SK-N-SH (cell line): ENCODE data around the gene TTC9B. TPM values are rescaled to one million over a fixed set of nuclear protein-coding genes. Genes with fewer than 3 reads are reported as not detected.

ENCODE experiments used
- CTCF ChIA-PET: fragments of 300-600, 350-600 bp; formaldehyde crosslinking; extraction: SDS; loops from one replicate; lab custom pipeline; 2021; lab: Yijun Ruan, JAX
- POLR2A ChIA-PET: fragments of 350-600 bp; sonication (Branson Sonifier 250); formaldehyde crosslinking; extraction: SDS; loops from one replicate; lab custom pipeline; 2020; ENCODE audit warnings: antibody characterized with exemption, inconsistent platforms; lab: Yijun Ruan, JAX
- DNase-seq: peaks from one replicate; pipeline ENCODE4 v3.0.0; 2012
- H2AFZ ChIP-seq: fragments of 200-600 bp; sonication (generic); 2 replicates; pipeline ENCODE4 v1.8.1; 2016; ENCODE audit warnings: antibody characterized with exemption, mild to moderate bottlenecking, low read depth
- H3F3A ChIP-seq: fragments of 200-600 bp; sonication (generic); replicated peaks from 2 replicates; pipeline ENCODE3; 2016; ENCODE audit warnings: antibody characterized with exemption, mild to moderate bottlenecking; ENCODE audit not compliant: insufficient read depth
- H3K27ac ChIP-seq, 2 experiments: fragments of 200-500 bp in 1 of 2; fragments of 200-600 bp in 1 of 2; sonication (Bioruptor generic) in 1 of 2; sonication (generic), shearing (Covaris generic) in 1 of 2; 2 replicates each; pipeline versions ENCODE4 v1.5.1 to v1.6.1; 2014 to 2016; ENCODE audit warnings: low read depth in 2 of 2, inconsistent platforms in 1 of 2, low read length in 1 of 2, mild to moderate bottlenecking in 1 of 2, mixed read lengths in 1 of 2
- H3K27me3 ChIP-seq: fragments of 200-600 bp; sonication (generic), shearing (Covaris generic); 2 replicates; pipeline ENCODE4 v1.6.1; 2016; ENCODE audit warnings: mixed run types; ENCODE audit not compliant: insufficient read depth
- H3K36me3 ChIP-seq, 2 experiments: fragments of 200-500 bp in 1 of 2; fragments of 200-600 bp in 1 of 2; sonication (Bioruptor generic) in 1 of 2; sonication (generic) in 1 of 2; replicated peaks in 1 of 2; 2 replicates each; pipeline versions ENCODE3 to v1.5.1; 2014 to 2016; ENCODE audit warnings: low read length in 1 of 2, mild to moderate bottlenecking in 1 of 2; ENCODE audit not compliant: insufficient read depth in 2 of 2, control insufficient read depth in 1 of 2
- H3K4me1 ChIP-seq, 2 experiments: fragments of 200-500 bp in 1 of 2; fragments of 200-600 bp in 1 of 2; sonication (Bioruptor generic) in 1 of 2; sonication (generic), shearing (Covaris generic) in 1 of 2; 2 replicates each; pipeline versions ENCODE4 v1.5.1 to v1.6.1; 2014 to 2016; ENCODE audit warnings: low read depth in 1 of 2, low read length in 1 of 2, mixed run types in 1 of 2; ENCODE audit not compliant: insufficient read depth in 2 of 2, control insufficient read depth in 1 of 2
- H3K4me2 ChIP-seq: fragments of 200-600 bp; sonication (generic), shearing (Covaris generic); 2 replicates; pipeline ENCODE4 v1.6.1; 2017; ENCODE audit warnings: mixed run types
- H3K4me3 ChIP-seq, 2 experiments: fragments of 200-500 bp in 1 of 2; fragments of 200-600 bp in 1 of 2; sonication (Bioruptor generic) in 1 of 2; sonication (generic), shearing (Covaris generic) in 1 of 2; 2 replicates each; pipeline versions ENCODE4 v1.5.1 to v1.8.1; 2014 to 2016; ENCODE audit warnings: low read depth in 2 of 2, inconsistent platforms in 1 of 2, low read length in 1 of 2, mild to moderate bottlenecking in 1 of 2, mixed read lengths in 1 of 2, moderate library complexity in 1 of 2
- H3K79me2 ChIP-seq: fragments of 200-600 bp; sonication (generic); 2 replicates; pipeline ENCODE4 v1.8.1; 2017; ENCODE audit warnings: mild to moderate bottlenecking; ENCODE audit not compliant: insufficient read depth
- H3K9ac ChIP-seq: fragments of 200-600 bp; sonication (generic); 2 replicates; pipeline ENCODE4 v1.6.1; 2017; ENCODE audit warnings: mixed run types
- H3K9me2 ChIP-seq: fragments of 200-600 bp; sonication (generic); 2 replicates; pipeline ENCODE4 v1.6.1; 2017; ENCODE audit warnings: mixed run types
- H3K9me3 ChIP-seq: fragments of 200-600 bp; sonication (generic); 2 replicates; pipeline ENCODE4 v1.6.1; 2017; ENCODE audit warnings: mixed run types, mild to moderate bottlenecking, moderate library complexity
- H4K20me1 ChIP-seq: fragments of 200-600 bp; sonication (generic); 2 replicates; pipeline ENCODE4 v1.6.1; 2017; ENCODE audit warnings: mild to moderate bottlenecking, mixed run types; ENCODE audit not compliant: insufficient read depth
- CHD2 ChIP-seq: fragments of 150-350 bp; IDR thresholded peaks from 2 replicates; pipeline ENCODE4 v1.6.1; 2018; ENCODE audit warnings: low read length; ENCODE audit not compliant: partially characterized antibody
- CTCF ChIP-seq: fragments of 200-600 bp; sonication (generic); IDR thresholded peaks from 2 replicates; pipeline ENCODE4 v1.6.1; 2017; ENCODE audit warnings: antibody characterized with exemption, mild to moderate bottlenecking, moderate library complexity
- EP300 ChIP-seq, 2 experiments: IDR thresholded peaks; 2 replicates each; pipeline versions ENCODE4 v1.4.0 to v1.6.1; 2012; ENCODE audit warnings: borderline replicate concordance in 1 of 2, low read depth in 1 of 2, low read length in 1 of 2
- FOXJ3 ChIP-seq: sonication (generic); formaldehyde crosslinking; IDR thresholded peaks from 2 replicates; pipeline ENCODE4 v1.5.1; 2020; ENCODE audit warnings: mild to moderate bottlenecking, missing genetic modification reagents
- IRF3 ChIP-seq: fragments of 150-350 bp; IDR thresholded peaks from 2 replicates; pipeline ENCODE4 v1.6.1; 2016; ENCODE audit warnings: mild to moderate bottlenecking, low read depth, low read length
- MAX ChIP-seq: IDR thresholded peaks from 2 replicates; pipeline ENCODE4 v1.4.0; 2012; ENCODE audit warnings: low read depth
- MXI1 ChIP-seq: IDR thresholded peaks from 2 replicates; pipeline ENCODE4 v1.6.1; 2012; ENCODE audit warnings: mild to moderate bottlenecking, low read depth, low read length, improper control_type of control experiment
- NRF1 ChIP-seq: IDR thresholded peaks from 2 replicates; pipeline ENCODE4 v1.6.1; 2012; ENCODE audit warnings: low read depth, mild to moderate bottlenecking, low read length
- PBX3 ChIP-seq: IDR thresholded peaks from 2 replicates; pipeline ENCODE4; 2012
- POLR2AphosphoS5 ChIP-seq: IDR thresholded peaks from 2 replicates; pipeline ENCODE4 v1.6.1; 2012; ENCODE audit warnings: low read depth, low read length
- SIN3A ChIP-seq: IDR thresholded peaks from 2 replicates; pipeline ENCODE4 v1.6.1; 2012; ENCODE audit warnings: low read depth, mild to moderate bottlenecking, low read length, moderate library complexity, borderline replicate concordance
- TAF1 ChIP-seq: IDR thresholded peaks from 2 replicates; pipeline ENCODE4 v1.6.1; 2012; ENCODE audit warnings: low read depth, mild to moderate bottlenecking, low read length, moderate library complexity, borderline replicate concordance
- TEAD4 ChIP-seq: IDR thresholded peaks from 2 replicates; pipeline ENCODE4 v1.4.0; 2012; ENCODE audit warnings: mild to moderate bottlenecking, borderline replicate concordance; ENCODE audit not compliant: insufficient read depth
- USF2 ChIP-seq: fragments of 150-350 bp; IDR thresholded peaks from 2 replicates; pipeline ENCODE4 v1.6.1; 2017; ENCODE audit warnings: antibody characterized with exemption, low read length, low read depth, borderline replicate concordance
- YY1 ChIP-seq: IDR thresholded peaks from 2 replicates; pipeline ENCODE4 v1.4.0; 2012; ENCODE audit warnings: low read depth, mild to moderate bottlenecking
- WGBS: methylation state at CpG from one replicate; pipeline ENCODE4 v1.1.6; 2017; ENCODE audit warnings: low lambda C conversion rate; 5-methylcytosine and 5-hydroxymethylcytosine counted together
- polyA plus RNA-seq, 3 experiments: library from polyadenylated mRNA; depleted of rRNA; stranded (reverse); fragments of >200 nt; gene quantifications; 2 replicates each; pipeline ENCODE4 v1.2.3, GENCODE V29; 2012

The TTC9B gene
- polyA plus RNA-seq, 1 of the 3 experiments (the other 2 are of a cell fraction) = 0.30 TPM

- peaks cover 56% of the 10 kb centered on the region for H3K79me2 ChIP-seq
- no peak overlapping the region for H3K4me3 ChIP-seq
- no peaks in the 10 kb centered on the region for H3K9me2 ChIP-seq
- H3K36me3 ChIP-seq = peaks cover 3 to 8% of the 10 kb centered on the region in 2 experiments
- no peaks in the 10 kb centered on the region for H3F3A ChIP-seq
- H3K9ac ChIP-seq = no peak overlapping the region
- no peak for DNase-seq
- H3K27me3 ChIP-seq = no peaks in the 10 kb centered on the region
- H3K4me2 ChIP-seq = no peak overlapping the region
- no peaks in the 10 kb centered on the region; a peak in 1 of 4 replicates for H3K4me1 ChIP-seq
- 86% methylated on average over 6 of the region's 6 CpGs for WGBS
- POLR2A ChIA-PET = no interaction called here
- no peak overlapping the region for H3K27ac ChIP-seq
- no peak for TF ChIP-seq YY1
- no peak for TF ChIP-seq CTCF
- no peak for TF ChIP-seq MXI1
- no peak for TF ChIP-seq CHD2
- no peak for TF ChIP-seq TEAD4
- no peak for TF ChIP-seq MAX
- TF ChIP-seq TAF1 = no peak
- no peak for TF ChIP-seq PBX3
- no peak for TF ChIP-seq NRF1
- no peak for TF ChIP-seq USF2
- TF ChIP-seq FOXJ3 (CRISPR knock-in tag) = no peak
- TF ChIP-seq POLR2AphosphoS5 = no peak
- TF ChIP-seq IRF3 = no peak
- TF ChIP-seq SIN3A = no peak
- TF ChIP-seq EP300 (IDR thresholded peaks at IDR 0.05; ENCODE audit: borderline replicate concordance in 1 of 2, low read depth in 1 of 2, low read length in 1 of 2) = no peak
- CTCF ChIA-PET = interaction anchor here (1.4 to 1.6 kb wide), 3 partner anchors 15 to 38 kb away, joined by 3 to 5 read pairs (median 4); no protein-coding TSS in a partner anchor
- H2AFZ ChIP-seq = no peak overlapping the region
- no peaks in the 10 kb centered on the region for H3K9me3 ChIP-seq
- H4K20me1 ChIP-seq = peaks cover 38% of the 10 kb centered on the region
Measured at GRCh38 chr19:40267601-40267997, 49.4 kb upstream of the TTC9B start.
